ENCODE results near the gene TYR.

DNA sequence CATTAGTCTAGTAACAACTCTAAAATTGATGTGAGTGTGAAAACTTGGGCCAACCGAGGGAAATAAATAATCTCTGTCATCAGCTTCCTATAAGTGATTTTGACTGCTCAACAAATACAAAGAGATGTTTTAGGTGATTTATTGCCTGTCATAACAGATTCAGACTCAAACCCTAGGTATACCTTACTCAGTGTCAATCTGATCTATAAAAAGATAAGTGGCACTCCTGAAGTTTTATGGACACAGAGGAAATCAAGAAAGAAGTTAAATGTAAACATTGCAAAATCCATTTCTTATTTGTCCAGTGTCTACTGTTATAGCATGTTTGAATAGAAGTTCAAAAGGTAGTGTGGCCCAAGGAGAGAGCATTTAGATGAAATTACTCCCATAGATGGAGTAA is 30.4 kb upstream of the TYR start:
- no peak for TF ChIP-seq BACH2 (CRISPR knock-in tag; IDR thresholded peaks at IDR 0.05; ENCODE audit: borderline replicate concordance)
- TF ChIP-seq, protein P1, sequence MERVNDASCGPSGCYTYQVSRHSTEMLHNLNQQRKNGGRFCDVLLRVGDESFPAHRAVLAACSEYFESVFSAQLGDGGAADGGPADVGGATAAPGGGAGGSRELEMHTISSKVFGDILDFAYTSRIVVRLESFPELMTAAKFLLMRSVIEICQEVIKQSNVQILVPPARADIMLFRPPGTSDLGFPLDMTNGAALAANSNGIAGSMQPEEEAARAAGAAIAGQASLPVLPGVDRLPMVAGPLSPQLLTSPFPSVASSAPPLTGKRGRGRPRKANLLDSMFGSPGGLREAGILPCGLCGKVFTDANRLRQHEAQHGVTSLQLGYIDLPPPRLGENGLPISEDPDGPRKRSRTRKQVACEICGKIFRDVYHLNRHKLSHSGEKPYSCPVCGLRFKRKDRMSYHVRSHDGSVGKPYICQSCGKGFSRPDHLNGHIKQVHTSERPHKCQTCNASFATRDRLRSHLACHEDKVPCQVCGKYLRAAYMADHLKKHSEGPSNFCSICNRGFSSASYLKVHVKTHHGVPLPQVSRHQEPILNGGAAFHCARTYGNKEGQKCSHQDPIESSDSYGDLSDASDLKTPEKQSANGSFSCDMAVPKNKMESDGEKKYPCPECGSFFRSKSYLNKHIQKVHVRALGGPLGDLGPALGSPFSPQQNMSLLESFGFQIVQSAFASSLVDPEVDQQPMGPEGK (CRISPR knock-in tag; IDR thresholded peaks at IDR 0.05; ENCODE audit: borderline replicate concordance): no peak
